AG09319 (cell line): ENCODE results near the gene MUC7.

Experiments used
- DNase-seq: peaks from one replicate; pipeline ENCODE4 v3.0.0-alpha.2; 2010; ENCODE audit warnings: low read depth; ENCODE audit errors: extremely low read depth
- TF ChIP-seq, protein P1 (sequence below): IDR thresholded peaks from 2 replicates; pipeline ENCODE4 v1.5.1; 2011; ENCODE audit warnings: low read depth, mild to moderate bottlenecking, inconsistent platforms, low read length, moderate library complexity

MUC7 gene

DNA sequence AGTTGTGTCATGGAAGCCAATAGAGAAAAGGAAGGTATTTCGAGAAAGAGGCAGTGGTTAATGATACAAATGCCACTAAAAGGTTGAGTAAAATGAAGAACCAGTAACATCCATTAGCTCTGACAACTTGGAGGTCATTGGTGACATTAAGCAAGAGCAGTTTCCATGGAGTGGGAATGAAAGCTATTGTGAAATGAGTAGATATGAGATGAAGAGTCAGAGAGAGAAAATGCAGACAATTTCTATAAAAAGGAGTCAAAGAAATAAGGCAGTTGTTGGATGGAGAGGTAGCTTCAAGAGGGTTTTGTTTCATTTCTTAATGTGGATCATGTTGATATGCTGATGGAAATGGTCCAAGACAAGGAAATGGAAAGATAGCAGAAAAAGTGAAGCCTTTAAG lies 36.8 kb downstream of the MUC7 start:
- TF ChIP-seq, protein P1, sequence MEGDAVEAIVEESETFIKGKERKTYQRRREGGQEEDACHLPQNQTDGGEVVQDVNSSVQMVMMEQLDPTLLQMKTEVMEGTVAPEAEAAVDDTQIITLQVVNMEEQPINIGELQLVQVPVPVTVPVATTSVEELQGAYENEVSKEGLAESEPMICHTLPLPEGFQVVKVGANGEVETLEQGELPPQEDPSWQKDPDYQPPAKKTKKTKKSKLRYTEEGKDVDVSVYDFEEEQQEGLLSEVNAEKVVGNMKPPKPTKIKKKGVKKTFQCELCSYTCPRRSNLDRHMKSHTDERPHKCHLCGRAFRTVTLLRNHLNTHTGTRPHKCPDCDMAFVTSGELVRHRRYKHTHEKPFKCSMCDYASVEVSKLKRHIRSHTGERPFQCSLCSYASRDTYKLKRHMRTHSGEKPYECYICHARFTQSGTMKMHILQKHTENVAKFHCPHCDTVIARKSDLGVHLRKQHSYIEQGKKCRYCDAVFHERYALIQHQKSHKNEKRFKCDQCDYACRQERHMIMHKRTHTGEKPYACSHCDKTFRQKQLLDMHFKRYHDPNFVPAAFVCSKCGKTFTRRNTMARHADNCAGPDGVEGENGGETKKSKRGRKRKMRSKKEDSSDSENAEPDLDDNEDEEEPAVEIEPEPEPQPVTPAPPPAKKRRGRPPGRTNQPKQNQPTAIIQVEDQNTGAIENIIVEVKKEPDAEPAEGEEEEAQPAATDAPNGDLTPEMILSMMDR = no peak
- no peak for DNase-seq

DNA sequence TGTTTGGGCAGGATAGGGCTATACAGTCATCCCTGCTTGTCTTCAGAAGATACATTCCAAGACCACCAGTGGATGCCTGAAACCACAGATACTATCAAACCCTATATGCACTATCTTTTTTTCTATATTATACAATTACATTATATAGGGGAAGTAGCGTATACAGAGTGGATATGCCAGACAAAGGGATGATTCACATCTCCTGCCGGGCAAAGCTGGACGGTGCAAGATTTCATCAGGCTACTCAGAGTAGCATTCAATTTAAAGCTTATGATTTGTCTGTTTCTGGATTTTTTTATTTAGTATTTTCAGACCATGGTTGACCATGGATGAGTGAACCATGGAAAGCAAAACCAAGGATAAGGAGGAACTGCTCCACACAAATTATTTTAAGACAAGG lies 39.4 kb downstream of the MUC7 start:
- TF ChIP-seq, protein P1 = no peak
- DNase-seq = no peak

DNA sequence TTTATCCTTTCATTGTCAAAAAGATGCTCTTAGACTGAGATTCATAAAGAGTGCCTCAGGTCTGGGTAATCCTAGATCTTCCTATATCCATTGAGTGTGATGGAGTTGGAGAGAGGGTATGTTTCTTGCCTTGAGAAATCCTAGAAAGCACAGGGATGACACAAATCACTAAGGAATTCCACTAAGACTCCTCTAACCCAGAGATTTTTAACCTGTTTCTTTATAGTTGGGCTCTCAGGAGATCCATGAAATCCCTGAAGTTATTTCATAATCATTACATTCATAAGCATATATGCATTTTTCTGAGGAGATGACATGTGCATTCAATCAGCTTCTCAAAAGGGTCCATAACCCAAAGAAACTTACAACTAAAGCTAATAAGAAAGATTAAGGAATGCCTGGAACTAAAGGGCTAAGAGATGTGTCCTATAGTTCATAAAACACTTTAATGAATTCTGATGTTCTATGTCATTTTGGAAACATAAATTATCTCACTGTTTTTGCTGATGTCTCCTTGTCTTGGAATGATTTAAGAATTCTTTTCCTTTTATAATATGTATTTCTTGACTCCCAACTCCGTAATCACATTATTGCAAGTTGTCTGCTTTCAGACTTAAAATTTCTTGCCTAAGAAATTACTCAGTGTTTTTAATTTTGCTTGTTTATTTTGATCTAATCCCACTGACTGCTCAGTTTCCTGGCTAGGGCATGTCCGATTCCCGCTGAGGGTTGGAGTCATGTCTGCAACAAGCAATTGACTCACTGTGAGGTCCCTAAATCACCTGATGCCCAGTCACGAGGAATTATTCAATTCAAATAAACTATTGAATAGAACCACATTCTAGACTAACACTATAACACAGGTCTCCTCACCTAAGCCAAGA lies 43.6 kb downstream of the MUC7 start:
- TF ChIP-seq, protein P1 = no peak
- no peak for DNase-seq

DNA sequence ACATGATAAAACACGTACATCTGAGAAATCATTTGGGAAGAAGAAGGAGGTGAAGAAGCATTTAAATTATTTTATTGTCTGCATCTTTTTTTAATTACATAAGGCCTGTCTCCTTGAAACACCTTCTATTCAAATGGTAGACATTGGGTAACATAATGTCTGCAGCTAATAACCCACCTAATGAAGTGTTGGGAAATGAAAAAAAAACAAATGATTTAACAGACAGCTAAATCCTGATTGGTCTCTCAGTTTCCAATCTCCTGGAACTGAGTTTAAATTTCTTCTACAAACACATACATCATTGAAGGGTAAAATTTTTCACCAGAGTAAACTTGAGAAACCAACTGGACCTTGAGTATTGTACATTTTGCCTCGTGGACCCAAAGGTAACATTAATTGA lies 46.3 kb downstream of the MUC7 start, which contains the start of gene AMTN:
Gene AMTN (plus strand): TSS at position 301 of the 400 bp plus-strand sequence. CDS start 209 bp downstream, outside the sequence.
- TF ChIP-seq, protein P1 = no peak

DNA sequence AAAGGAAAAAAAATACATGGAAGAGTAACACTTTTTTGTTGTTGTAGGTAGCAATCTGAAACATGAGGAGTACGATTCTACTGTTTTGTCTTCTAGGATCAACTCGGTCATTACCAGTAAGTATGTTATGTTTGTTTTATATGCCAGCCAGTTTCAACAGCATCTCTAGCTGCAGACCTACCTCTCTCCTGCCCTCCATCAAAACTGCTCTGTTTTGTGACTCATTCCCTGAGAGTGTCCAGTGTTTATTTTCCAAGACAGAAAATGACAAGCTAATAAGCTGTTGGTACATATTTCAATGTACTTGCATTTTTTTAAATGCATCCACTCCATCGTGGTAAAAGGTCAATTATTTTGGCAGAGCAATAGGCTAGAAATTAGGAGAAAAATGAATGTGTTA lies 46.7 kb downstream of the MUC7 start:
- DNase-seq = no peak
- TF ChIP-seq, protein P1 = no peak

More for the DNA sequence above, 46.3 kb downstream of the MUC7 start, which contains the start of gene AMTN:
- no peak for DNase-seq

DNA sequence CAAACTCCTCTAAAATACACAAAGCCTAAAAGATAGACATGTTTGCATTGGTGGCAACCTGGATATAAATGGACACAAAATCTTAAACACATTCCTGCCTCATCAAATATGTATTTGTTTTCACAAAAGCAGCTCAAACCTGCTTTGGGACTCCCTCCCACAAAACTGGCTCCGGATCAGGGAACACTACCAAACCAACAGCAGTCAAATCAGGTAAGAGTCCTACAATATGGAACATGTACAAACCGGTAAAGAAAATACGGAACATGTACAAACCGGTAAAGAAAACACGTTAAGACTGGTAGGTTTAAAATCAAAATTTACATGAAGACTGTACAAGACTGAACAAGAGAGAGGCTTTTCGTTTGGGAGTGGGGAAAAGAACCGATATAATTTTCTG lies 50.6 kb downstream of the MUC7 start:
- TF ChIP-seq, protein P1 = no peak
- DNase-seq = no peak

DNA sequence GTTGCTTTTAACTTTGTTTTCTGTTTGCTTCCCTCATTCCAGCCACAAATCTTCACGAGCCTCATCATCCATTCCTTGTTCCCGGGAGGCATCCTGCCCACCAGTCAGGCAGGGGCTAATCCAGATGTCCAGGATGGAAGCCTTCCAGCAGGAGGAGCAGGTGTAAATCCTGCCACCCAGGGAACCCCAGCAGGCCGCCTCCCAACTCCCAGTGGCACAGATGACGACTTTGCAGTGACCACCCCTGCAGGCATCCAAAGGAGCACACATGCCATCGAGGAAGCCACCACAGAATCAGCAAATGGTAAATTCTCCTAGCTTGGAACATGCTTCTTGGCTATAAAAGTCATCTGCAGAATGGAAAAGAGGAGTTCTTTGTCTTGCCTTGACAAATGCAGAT lies 59.0 kb downstream of the MUC7 start:
- TF ChIP-seq, protein P1 = no peak
- no peak for DNase-seq
